HG02852 (cell line): Measurements from ENCODE around the gene KLC4.

Source experiments
- ATAC-seq: cut with Tn5 transposase; IDR thresholded peaks from one replicate; pipeline ENCODE4 v1.9.1; 2021; ENCODE audit warnings: mild to moderate bottlenecking, moderate library complexity; ENCODE audit not compliant: unreplicated experiment

The KLC4 gene

DNA sequence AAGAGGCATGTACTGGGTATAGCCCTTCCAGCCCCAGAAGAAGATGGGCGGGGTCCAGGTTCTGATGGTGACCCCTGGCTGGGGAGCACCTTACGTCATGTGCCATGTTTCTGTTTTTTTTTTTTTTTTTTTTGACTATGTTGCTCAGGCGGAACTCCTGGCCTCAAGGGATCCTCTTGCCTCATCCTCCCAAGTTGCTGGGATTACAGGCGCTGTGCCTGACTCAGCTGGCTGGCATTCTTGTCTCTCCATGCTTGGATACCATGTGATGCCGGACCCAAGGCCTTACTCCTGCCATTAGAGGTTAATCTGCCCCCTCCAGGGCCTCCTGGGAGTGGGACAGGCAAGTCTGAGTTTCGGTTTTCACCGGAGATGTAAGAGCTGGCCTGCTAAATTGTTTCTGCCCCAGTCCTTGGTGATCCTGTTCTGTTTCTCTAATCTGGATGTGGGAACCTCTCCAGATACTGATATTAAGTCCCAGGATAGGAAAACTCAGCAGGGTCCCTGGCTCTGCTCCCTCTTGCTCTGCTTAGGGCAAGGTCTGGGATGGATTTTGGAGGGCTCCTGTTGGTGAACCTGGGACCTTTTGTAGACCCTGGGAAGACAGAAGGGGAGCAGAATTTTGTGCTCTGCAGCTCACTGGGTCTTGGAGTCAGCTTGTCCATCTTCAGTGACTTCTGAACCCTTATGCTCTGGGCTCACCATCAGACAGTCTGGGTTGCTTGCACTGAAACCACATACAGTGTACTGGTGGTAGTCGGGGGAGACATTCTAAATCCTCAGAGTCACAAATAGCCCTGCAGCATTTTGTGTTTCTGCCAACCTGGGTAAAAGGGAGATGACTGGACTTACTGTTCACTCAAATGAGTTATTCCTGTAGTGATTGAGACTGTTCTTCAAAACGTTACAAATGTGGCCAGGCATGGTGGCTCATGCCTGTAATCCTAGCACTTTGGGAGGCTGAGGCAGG lies 61.8 kb downstream of the KLC4 start:
- no peak for ATAC-seq

DNA sequence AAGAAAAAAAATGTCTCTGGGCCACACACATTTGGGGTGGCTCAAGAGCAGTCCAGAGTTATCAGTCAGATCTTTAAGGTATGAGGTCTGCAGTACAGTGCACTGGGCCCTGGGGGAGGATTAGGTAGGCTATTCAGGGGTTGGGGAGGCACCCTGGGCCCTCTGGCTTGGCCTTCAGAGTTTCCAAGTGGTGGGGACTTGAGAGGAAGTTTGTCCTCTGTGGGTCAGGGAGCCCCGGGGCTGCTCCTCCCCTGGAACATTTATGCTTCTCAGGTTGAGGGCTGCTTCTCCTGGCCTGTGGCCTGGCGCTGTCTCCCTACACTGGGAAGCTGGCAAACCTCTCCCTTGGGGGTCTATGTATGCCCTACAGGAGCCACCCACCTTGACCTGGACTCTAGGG lies 62.7 kb downstream of the KLC4 start:
- ATAC-seq, result no peak

DNA sequence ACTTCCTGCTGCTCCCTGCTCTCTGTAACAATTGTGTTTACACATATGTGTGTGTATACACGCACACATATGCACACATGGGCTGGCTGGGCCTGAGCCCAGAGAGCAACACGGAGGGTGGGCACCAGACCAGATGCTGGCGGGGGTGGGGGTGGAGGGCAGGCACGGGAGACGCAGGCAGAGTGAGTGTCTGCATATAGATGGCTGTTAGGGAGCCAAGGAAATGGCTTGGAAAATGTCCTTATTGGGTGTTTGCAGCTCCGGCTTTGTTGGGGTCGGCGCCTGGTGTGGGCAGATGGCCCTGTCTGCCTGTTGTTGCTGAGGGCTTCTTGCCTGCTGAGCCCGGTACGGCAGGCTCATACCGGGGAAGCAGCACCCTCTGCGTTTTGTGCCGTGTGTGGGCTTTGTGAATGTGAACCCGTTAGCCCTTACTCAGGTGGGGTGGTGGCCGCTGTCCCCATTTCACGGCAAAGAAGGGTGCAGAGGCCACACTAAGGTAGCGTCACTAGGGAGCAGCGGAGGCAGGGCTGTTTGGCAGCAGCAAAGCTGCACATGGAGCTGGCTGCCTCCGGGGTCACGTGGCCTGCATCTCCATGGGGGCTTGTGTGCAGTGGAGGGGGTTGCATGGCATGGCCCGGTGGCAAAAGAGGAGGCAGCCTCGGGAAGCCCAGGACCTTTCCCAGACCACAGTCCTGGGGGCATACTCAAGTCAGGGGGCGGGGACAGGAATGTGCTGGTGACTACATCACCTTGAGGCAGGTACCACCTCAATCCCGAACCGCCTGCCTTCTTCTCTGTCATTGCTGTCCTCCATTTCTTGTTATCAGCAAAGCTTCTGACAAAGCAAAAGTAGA lies 64.3 kb downstream of the KLC4 start:
- no peak for ATAC-seq

DNA sequence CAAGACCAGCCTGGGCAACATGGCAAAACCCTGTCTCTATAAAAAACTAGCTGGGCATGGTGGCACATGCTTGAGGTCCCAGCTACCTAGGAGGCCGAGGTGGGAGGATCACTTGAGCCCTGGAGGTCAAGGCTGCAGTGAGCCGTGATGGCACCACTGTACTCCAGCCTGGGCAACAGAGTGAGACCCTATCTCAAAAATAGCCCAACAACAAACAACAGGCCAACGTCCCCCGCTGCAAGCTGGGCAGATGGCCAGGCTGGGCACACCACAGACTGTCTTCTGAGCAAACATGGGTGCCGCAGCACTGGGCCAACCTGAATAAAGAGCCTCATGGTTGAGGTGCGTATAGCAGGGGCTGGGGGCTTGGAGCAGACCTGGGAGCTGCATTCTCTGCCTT lies 65.0 kb downstream of the KLC4 start:
- no peak for ATAC-seq
